ENCODE results near the gene RAB28. TPM values are rescaled to one million over a fixed set of nuclear protein-coding genes. Genes with fewer than 3 reads are reported as not detected.

Gene RAB28
- total and polyA plus RNA-seq, 9 of the 15 experiments (the other 6 are each of a cell fraction or from before 2014, with no cell fraction given): 6.7 to 40.4 (median 23.0) TPM

GRCh38 chr4:13323921-13324320 is 160.2 kb downstream of the RAB28 start:
- no peak overlapping the region for H2AFZ ChIP-seq (ENCODE audit: low read depth, low read length)
- no peak for DNase-seq (ENCODE audit: extremely low read depth in 1 of 4, low spot score in 3 of 4)
- no peak for TF ChIP-seq CBX1 (IDR thresholded peaks at IDR 0.05; ENCODE audit: low read depth)
- no peak for TF ChIP-seq IFI16 (CRISPR knock-in tag; IDR thresholded peaks at IDR 0.05)
- no peak for TF ChIP-seq MEF2D (tag; conservative IDR thresholded peaks at IDR 0.05; ENCODE audit: low read depth)
- no peak for TF ChIP-seq MITF (IDR thresholded peaks at IDR 0.05)
- no peak for TF ChIP-seq HDGF (IDR thresholded peaks at IDR 0.05)
- no peak for TF ChIP-seq GMEB1 (CRISPR knock-in tag; IDR thresholded peaks at IDR 0.05)
- TF ChIP-seq MCM5 (IDR thresholded peaks at IDR 0.05; ENCODE audit: low read depth): no peak
- TF ChIP-seq CTBP1 (IDR thresholded peaks at IDR 0.05; ENCODE audit: borderline replicate concordance): no peak
- TF ChIP-seq USF2 (CRISPR knock-in tag; IDR thresholded peaks at IDR 0.05): no peak
- no peak for TF ChIP-seq BCLAF1 (IDR thresholded peaks at IDR 0.05; ENCODE audit: borderline replicate concordance in 1 of 2, control insufficient read depth in 1 of 2, low read depth in 2 of 2, low read length in 1 of 2)
- no peak for TF ChIP-seq ZNF282 (CRISPR knock-in tag; IDR thresholded peaks at IDR 0.05)
- H3K4me3 ChIP-seq: no peak overlapping the region
- H3K27ac ChIP-seq (ENCODE audit: extremely low read depth, low read depth, low read length): no peak overlapping the region
- no peaks in the 10 kb centered on the region for H3K9me1 ChIP-seq (ENCODE audit: control insufficient read depth, insufficient read depth, low read length)
- H3K27me3 ChIP-seq (ENCODE audit: control insufficient read depth in 2 of 2, insufficient read depth in 2 of 2, low read length in 2 of 2): no peaks in the 10 kb centered on the region
- H3K4me1 ChIP-seq (replicated peaks in 1 of 2; ENCODE audit: control insufficient read depth in 2 of 2, insufficient read depth in 2 of 2, low read length in 2 of 2): peaks cover 0 to 4% of the 10 kb centered on the region in 2 experiments; a peak in 1 of 5 replicates
- POLR2A ChIA-PET: no interaction called here
- no peak overlapping the region for H3K4me2 ChIP-seq (ENCODE audit: insufficient read depth, low read length)
- in situ Hi-C loops (cut with MboI) (no loop called here), intact Hi-C loops (cut with micrococcal nuclease) (no loop called here)
- no peaks in the 10 kb centered on the region for H3K36me3 ChIP-seq (ENCODE audit: control insufficient read depth, insufficient read depth, low read length)
- 48% methylated on average over 3 of the region's 3 CpGs for WGBS (ENCODE audit: insufficient coverage, low coverage, missing lambda C conversion rate)
- no peaks in the 10 kb centered on the region for H4K20me1 ChIP-seq (replicated peaks; ENCODE audit: control insufficient read depth, insufficient read depth, low read length)
- H3K9me3 ChIP-seq (replicated peaks; ENCODE audit: control insufficient read depth, insufficient read depth, low read depth, low read length): no peaks in the 10 kb centered on the region
- CTCF ChIA-PET (ENCODE audit: low intra/inter-chr PET ratio): no interaction called here
- no peak for ATAC-seq
- BruUV-seq (replicated peaks): no TSS peak
- no peak overlapping the region for H3K9ac ChIP-seq (ENCODE audit: insufficient read depth in 1 of 2, low read depth in 2 of 2, low read length in 2 of 2)
- no peak for FAIRE-seq
- H3K79me2 ChIP-seq (ENCODE audit: control insufficient read depth, insufficient read depth, low read length): no peaks in the 10 kb centered on the region
